ENCODE measurements around the gene EPHA8.

Gene EPHA8

DNA sequence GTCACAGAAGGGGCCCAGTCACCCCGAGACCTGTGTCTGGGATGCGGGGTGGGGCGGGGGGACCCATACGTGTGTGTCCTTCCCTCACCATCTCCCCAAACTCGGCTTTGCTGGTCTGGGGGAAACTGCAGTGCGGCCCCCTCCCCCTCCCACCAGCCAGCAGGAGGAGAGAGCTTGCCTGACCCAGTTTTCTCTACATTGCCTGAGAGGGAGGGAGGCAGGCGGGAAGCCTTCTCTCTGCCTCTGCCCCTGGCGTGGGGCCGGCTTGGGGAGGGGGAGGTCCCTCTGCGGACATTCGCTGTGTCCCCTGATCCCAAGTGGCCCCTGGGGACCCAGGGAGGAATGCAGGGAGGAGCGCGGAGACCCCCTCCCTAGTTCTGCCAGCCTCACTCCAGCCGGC lies 3.9 kb downstream of the EPHA8 start:
- intact Hi-C loops (cut with micrococcal nuclease) = no loop called here
- H3K4me1 Mint-ChIP-seq (ENCODE audit: low read depth) = no peaks in the 10 kb centered on the region
- no peaks in the 10 kb centered on the region for H3K9me3 Mint-ChIP-seq
- peaks cover 45% of the 10 kb centered on the region for H3K27me3 Mint-ChIP-seq
- no peaks in the 10 kb centered on the region for H3K36me3 Mint-ChIP-seq (ENCODE audit: low read depth)
- H3K27ac Mint-ChIP-seq = no peak overlapping the region
- no peak overlapping the region for H3K4me3 Mint-ChIP-seq

DNA sequence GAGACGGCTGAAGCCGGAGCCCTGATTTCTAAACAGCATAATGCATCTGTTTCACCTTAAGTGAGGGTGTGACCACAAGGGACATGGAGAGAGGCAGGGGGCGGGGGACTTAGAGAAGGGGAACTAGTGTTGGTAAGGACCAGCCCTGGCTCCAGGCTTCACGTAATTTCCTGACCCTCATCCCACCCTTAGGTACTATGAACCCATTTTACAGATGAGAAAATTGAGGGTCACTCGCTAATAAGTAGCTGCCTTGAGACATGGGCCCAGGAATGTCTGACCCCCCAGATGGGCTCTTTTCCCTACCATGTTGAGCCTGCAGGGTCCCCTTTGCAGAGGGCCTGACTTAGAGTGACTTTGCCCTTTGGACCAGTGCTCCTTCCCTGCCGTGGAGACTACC lies 4.7 kb downstream of the EPHA8 start:
- intact Hi-C loops (cut with micrococcal nuclease) = no loop called here
- no peak overlapping the region for H3K27ac Mint-ChIP-seq
- no peaks in the 10 kb centered on the region for H3K4me1 Mint-ChIP-seq (ENCODE audit: low read depth)
- H3K4me3 Mint-ChIP-seq = no peak overlapping the region
- H3K9me3 Mint-ChIP-seq = no peaks in the 10 kb centered on the region
- no peaks in the 10 kb centered on the region for H3K36me3 Mint-ChIP-seq (ENCODE audit: low read depth)
- H3K27me3 Mint-ChIP-seq = peaks cover 43% of the 10 kb centered on the region

DNA sequence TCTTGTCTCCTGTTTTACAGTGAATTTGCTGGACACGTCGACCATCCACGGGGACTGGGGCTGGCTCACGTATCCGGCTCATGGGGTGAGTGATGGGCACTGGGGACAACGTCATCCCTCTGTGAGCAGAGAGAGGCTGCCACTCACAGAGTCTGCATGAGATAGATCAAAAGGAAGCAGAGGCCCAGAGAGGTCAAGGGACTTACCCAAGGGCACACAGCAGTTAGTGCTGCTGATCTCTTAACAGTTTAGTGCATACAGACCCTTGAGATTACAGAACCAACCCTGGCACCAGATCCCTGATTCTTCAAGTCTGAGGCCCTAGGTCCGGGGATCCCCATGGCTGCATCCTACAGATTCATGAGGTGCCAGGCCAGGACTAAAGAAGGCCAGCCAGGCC lies 6.0 kb downstream of the EPHA8 start:
- Mint-ChIP-seq H3K9me3 (no peaks in the 10 kb centered on the region), H3K4me1 (ENCODE audit: low read depth) (no peaks in the 10 kb centered on the region), H3K4me3 (no peak overlapping the region), H3K27me3 (peaks cover 37% of the 10 kb centered on the region), H3K36me3 (ENCODE audit: low read depth) (no peaks in the 10 kb centered on the region), H3K27ac (no peak overlapping the region)
- intact Hi-C loops (cut with micrococcal nuclease) = no loop called here

DNA sequence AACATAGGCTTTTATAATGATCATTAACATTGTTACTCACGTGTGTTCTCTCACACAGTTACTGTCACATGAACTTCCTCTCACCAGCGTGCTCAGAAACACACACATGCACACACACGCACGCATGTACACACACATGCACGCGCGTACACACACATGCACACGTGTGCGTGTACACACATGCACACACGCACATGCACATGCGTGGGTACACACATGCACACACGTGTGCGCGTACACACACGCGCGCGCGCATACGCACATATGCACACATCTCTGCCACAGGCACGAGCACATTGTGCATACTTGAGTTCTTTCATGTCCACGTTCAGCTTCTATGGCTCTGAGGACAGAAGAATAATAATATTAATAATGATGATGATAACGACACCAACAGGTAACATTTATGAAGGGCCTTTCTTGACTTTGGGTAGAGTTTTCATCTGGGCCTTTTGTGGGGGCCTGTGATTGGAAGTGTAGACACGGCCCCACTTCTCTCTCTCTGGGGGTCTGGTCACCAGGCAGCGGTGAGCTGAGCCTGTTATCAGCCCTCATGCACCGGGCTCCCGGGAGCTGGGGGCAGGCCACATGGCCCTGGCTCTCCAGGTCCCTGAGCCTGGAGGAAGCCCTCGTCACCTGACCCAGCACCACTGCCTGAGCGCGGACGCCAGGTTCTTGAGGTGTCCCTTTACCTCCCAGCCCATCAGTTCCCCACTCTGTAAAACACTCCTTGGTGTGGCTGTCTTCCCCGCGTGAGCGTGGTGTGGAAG lies 7.0 kb downstream of the EPHA8 start:
- Mint-ChIP-seq H3K27me3 (peaks cover 28% of the 10 kb centered on the region), H3K4me3 (no peak overlapping the region), H3K27ac (no peak overlapping the region), H3K4me1 (ENCODE audit: low read depth) (no peaks in the 10 kb centered on the region), H3K9me3 (no peaks in the 10 kb centered on the region), H3K36me3 (ENCODE audit: low read depth) (no peaks in the 10 kb centered on the region)
- intact Hi-C loops (cut with micrococcal nuclease) = no loop called here

DNA sequence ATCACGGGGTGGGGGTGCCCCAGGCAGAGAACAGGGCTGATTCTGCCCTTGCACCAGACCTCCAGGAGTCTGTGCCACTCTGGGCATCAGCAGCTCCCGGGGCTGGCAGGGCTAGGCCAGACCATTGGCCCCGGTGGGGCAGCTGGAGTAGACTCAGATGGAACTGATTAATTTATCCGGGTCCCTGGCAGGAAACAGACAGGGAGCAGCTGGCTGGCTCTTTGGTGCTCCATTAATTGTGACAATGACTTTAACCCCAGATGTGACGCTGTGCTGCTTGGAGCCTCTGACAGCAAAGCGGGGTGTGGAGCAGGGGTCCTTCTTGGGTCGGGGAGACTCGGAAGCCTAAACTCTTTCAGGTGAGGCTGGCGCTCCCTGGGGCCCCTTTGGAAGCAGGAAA lies 9.5 kb downstream of the EPHA8 start:
- no peaks in the 10 kb centered on the region for H3K36me3 Mint-ChIP-seq (ENCODE audit: low read depth)
- H3K27ac Mint-ChIP-seq = no peak overlapping the region
- peaks cover 5% of the 10 kb centered on the region for H3K4me1 Mint-ChIP-seq (ENCODE audit: low read depth)
- H3K9me3 Mint-ChIP-seq = peaks cover 7% of the 10 kb centered on the region
- H3K4me3 Mint-ChIP-seq = no peak overlapping the region
- intact Hi-C loops (cut with micrococcal nuclease) = no loop called here
- peaks cover 9% of the 10 kb centered on the region for H3K27me3 Mint-ChIP-seq

DNA sequence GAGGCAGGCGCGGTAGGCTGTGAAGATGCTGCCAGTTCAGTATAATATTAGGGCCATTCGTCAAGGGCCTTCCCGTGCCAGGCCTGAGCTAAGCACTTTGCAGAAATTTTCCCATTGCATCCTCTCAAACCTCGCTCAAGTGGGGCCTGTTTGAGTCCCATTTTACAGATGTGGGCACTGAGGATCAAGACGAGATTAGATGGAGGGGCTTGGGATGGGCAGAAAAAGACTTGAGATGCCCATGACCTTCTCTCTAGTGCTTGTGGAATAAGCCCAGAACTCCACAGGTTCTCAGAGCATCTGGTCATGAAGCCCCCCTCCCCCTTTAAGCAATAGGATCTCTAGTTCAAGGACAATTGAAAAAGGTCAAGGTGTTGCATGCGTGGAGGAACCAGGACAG lies 9.9 kb downstream of the EPHA8 start:
- H3K4me1 Mint-ChIP-seq (ENCODE audit: low read depth) = peaks cover 5% of the 10 kb centered on the region
- intact Hi-C loops (cut with micrococcal nuclease) = no loop called here
- H3K4me3 Mint-ChIP-seq = no peak overlapping the region
- H3K36me3 Mint-ChIP-seq (ENCODE audit: low read depth) = no peaks in the 10 kb centered on the region
- no peak overlapping the region for H3K27ac Mint-ChIP-seq
- H3K27me3 Mint-ChIP-seq = peaks cover 9% of the 10 kb centered on the region
- H3K9me3 Mint-ChIP-seq = peaks cover 11% of the 10 kb centered on the region

DNA sequence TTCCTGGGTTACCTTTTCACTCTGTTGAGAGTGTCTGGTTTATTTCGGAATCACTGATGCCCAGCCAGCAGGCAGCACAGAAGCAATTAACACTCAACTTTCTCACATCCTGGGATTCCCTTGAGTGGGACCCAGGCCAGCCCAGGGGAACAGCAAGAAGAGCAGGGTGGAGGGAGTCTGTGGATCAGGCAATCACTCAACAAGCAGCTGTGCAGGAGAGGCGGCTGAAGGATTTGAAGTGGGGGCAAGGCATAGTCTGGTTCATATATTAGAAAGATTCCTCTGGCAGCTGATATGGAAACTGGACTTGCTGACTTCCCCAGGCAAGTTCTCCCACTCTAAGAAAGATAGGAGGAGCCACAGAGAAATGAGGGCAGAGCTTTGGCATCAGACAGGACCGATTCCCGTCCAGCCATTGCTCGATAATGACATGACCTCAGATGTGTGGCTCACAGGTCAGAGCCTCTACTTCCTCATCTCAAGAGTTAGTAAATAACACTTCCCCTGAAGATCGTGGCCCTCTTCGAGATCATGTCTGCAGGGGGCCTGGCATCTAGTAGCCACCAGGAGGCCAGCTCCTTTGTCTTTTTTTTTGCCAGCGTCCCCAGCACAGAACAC lies 12.4 kb downstream of the EPHA8 start:
- peaks cover 11% of the 10 kb centered on the region for H3K9me3 Mint-ChIP-seq
- peaks cover 9% of the 10 kb centered on the region for H3K27me3 Mint-ChIP-seq

DNA sequence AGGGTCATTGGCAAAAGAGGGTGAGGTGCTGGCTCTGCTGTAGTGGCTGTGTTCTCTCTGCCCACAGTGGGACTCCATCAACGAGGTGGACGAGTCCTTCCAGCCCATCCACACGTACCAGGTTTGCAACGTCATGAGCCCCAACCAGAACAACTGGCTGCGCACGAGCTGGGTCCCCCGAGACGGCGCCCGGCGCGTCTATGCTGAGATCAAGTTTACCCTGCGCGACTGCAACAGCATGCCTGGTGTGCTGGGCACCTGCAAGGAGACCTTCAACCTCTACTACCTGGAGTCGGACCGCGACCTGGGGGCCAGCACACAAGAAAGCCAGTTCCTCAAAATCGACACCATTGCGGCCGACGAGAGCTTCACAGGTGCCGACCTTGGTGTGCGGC lies 12.9 kb downstream of the EPHA8 start:
- Mint-ChIP-seq H3K9me3 (peaks cover 11% of the 10 kb centered on the region), H3K27ac (no peak overlapping the region), H3K27me3 (peaks cover 11% of the 10 kb centered on the region), H3K4me1 (ENCODE audit: low read depth) (peaks cover 5% of the 10 kb centered on the region), H3K36me3 (ENCODE audit: low read depth) (no peaks in the 10 kb centered on the region), H3K4me3 (no peak overlapping the region)
- intact Hi-C loops (cut with micrococcal nuclease) = no loop called here

More for the DNA sequence above, 12.4 kb downstream of the EPHA8 start:
- H3K4me3 Mint-ChIP-seq = no peak overlapping the region
- H3K27ac Mint-ChIP-seq = no peak overlapping the region
- H3K36me3 Mint-ChIP-seq (ENCODE audit: low read depth) = no peaks in the 10 kb centered on the region
- peaks cover 5% of the 10 kb centered on the region for H3K4me1 Mint-ChIP-seq (ENCODE audit: low read depth)
- intact Hi-C loops (cut with micrococcal nuclease) = no loop called here

DNA sequence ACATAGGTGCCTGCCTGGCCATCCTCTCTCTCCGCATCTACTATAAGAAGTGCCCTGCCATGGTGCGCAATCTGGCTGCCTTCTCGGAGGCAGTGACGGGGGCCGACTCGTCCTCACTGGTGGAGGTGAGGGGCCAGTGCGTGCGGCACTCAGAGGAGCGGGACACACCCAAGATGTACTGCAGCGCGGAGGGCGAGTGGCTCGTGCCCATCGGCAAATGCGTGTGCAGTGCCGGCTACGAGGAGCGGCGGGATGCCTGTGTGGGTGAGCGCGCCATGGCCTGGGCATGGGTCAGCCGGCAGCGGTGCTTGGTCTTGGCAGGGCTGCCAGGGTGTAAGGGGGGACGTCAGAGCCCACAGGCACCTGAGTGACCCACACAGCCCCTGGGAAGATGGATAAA lies 13.3 kb downstream of the EPHA8 start:
- no peak overlapping the region for H3K27ac Mint-ChIP-seq
- H3K4me3 Mint-ChIP-seq = no peak overlapping the region
- peaks cover 5% of the 10 kb centered on the region for H3K4me1 Mint-ChIP-seq (ENCODE audit: low read depth)
- no peaks in the 10 kb centered on the region for H3K36me3 Mint-ChIP-seq (ENCODE audit: low read depth)
- H3K9me3 Mint-ChIP-seq = peaks cover 11% of the 10 kb centered on the region
- intact Hi-C loops (cut with micrococcal nuclease) = no loop called here
- H3K27me3 Mint-ChIP-seq = peaks cover 14% of the 10 kb centered on the region

DNA sequence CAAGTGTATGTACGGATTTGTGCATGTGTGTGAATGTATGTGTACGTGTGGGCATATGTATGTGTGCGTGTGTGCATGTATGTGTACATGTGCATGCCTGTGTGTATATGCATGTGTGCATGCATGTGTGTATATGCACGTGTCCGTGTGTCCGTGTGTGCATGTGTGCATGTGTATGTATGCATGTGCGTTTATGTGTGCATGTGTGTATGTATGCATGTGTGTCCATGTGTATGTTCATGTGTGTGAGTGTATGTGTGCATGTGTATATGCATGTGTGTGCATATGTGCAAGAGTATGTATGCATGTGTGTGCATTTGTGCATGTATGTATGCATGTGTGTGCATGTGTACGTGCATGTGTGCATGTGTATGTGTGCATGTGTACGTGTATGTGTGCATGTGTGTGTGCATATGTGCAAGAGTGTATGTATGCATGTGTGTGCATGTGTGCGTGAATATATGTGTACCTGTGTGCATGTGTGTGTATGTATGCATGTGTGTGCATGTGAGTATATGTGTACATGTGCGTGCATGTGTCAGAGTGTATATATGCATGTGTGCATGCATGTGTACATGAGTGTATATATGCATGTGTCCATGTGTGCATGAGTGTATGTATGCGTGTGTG lies 15.6 kb downstream of the EPHA8 start:
- Mint-ChIP-seq H3K27ac (no peak overlapping the region), H3K36me3 (ENCODE audit: low read depth) (no peaks in the 10 kb centered on the region), H3K4me3 (no peak overlapping the region), H3K9me3 (peaks cover 11% of the 10 kb centered on the region), H3K27me3 (peaks cover 8% of the 10 kb centered on the region), H3K4me1 (ENCODE audit: low read depth) (peaks cover 5% of the 10 kb centered on the region)
- intact Hi-C loops (cut with micrococcal nuclease) = no loop called here

DNA sequence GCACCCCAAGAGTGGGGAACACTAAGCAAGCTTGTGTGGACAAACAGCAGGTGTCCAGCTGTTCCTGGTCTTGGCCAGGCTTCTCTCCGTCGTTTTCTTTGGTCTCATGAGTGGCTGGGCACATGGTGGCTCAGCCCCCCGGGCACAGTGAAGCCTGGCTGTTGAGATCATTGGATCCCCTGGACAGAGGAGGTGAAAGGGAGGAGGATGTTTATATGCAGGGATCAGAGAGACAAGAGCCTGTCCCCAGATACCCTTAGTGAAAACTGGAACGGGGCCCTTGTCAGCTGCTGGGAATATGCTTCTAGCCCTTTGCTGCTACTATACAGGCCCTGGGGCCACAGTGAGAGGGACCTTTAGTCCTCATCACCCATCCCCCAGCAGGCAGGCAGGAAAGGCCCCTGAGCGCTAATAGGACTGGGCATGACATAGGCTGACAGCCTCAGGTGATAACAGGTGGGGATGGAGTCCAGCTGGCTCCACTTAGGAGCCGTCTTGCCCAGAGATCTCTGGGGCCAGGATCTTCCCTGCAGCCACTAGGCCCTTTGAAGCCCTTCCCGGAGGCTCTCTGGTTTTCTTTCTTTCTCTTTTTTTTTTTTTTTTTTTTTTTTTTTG lies 16.4 kb downstream of the EPHA8 start:
- H3K27me3 Mint-ChIP-seq = peaks cover 5% of the 10 kb centered on the region
- no peak overlapping the region for H3K4me3 Mint-ChIP-seq
- H3K4me1 Mint-ChIP-seq (ENCODE audit: low read depth) = peaks cover 5% of the 10 kb centered on the region
- intact Hi-C loops (cut with micrococcal nuclease) = no loop called here
- H3K27ac Mint-ChIP-seq = no peak overlapping the region
- peaks cover 11% of the 10 kb centered on the region for H3K9me3 Mint-ChIP-seq
- H3K36me3 Mint-ChIP-seq (ENCODE audit: low read depth) = no peaks in the 10 kb centered on the region

DNA sequence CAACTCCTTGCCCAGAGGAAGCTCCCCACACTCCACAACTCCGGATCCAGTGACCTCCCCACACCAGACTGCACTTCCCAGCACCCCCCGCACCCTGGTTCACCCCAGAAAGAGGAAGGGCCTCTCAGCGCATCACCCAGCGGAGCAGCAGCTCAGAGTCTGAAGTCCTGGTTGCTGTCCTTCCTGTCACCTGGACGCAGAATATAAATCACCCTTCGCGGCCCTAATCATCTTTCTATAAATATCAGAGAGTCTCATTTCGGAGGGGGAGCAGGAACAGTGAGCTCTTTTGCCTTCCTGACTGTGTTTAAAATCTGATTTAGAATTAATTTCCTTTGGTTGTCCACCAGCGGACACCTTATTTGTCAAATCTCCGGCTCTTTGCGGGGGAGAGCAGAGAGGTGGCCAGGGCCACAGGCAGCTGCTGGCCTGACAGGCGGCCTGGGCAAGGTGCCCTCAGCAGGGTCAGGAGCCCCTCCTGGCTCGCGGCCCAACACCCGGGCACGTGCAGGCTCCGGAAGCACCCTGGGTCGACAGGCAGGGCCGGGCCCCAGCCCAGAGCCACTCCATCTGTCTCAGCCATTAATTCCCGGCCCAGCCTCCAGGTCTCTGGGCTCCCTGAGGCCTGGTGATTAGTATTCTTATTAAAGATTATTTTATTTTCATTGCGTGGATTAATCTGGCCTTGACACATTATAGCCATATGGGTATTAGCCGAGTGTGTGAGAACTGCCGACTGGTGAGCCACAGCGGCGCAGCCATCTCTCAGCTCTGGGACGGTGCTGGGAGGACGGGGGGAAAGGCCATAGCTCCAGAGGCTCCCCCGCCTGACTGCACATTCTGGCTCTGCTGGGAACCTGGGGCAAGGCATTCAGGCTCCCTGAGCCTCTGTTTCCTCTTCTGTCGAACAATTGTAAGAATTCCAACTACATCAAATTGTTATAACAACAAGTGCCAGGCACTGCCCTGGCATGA lies 19.7 kb downstream of the EPHA8 start:
- H3K36me3 Mint-ChIP-seq (ENCODE audit: low read depth) = no peaks in the 10 kb centered on the region

DNA sequence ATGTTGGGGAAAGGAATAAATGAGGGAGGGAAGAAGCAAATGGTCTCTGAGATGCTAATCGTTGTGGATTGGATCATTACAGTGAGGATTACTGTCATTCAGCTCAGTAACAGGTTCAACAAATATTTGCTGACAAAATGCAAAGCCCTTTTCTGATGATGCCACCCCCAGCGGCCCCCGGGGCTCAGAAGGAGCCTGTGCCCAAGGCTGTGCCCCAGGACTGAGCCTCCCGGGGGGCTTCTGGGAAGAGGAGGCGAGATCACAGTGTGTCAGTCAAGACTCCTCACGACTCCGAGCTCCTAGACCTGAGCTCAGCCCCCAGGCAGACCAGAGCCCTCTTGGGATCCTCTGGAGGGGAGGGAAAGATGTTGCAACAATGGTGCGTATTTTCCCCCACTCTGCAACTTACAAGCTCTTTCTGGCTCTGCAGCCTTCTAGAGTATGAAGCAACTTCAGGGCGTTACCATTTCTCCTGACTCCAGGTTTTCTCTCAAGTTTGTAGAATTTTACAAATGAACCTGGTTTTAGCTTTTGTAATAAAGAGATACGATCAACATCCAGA lies 20.8 kb downstream of the EPHA8 start:
- Mint-ChIP-seq H3K27me3 (peaks cover 9% of the 10 kb centered on the region), H3K36me3 (ENCODE audit: low read depth) (no peaks in the 10 kb centered on the region), H3K4me1 (ENCODE audit: low read depth) (no peaks in the 10 kb centered on the region), H3K9me3 (no peaks in the 10 kb centered on the region), H3K4me3 (no peak overlapping the region), H3K27ac (no peak overlapping the region)
- intact Hi-C loops (cut with micrococcal nuclease) = no loop called here

More for the DNA sequence above, 19.7 kb downstream of the EPHA8 start:
- Mint-ChIP-seq H3K9me3 (peaks cover 2% of the 10 kb centered on the region), H3K4me1 (ENCODE audit: low read depth) (no peaks in the 10 kb centered on the region), H3K27ac (no peak overlapping the region), H3K27me3 (peaks cover 9% of the 10 kb centered on the region), H3K4me3 (no peak overlapping the region)
- intact Hi-C loops (cut with micrococcal nuclease) = no loop called here

All from dendritic cell treated with granulocyte-macrophage colony-stimulating factor and Interleukin-4, amounts not matched to agents 40 ng/mL and 50 ng/mL, for 4 days (primary cell).